SU-DHL-6 (cell line): ENCODE data around the gene ZMIZ1.

Experiments used
- H2AFZ ChIP-seq: fragments of 200-600 bp; sonication (generic); 2 replicates; pipeline ENCODE4 v1.6.1; 2014; ENCODE audit warnings: low read depth, mild to moderate bottlenecking, moderate library complexity, mixed read lengths, antibody characterized with exemption, low read length; ENCODE audit not compliant: severe bottlenecking
- H3F3A ChIP-seq: fragments of 200-600 bp; shearing (Covaris generic); 2 replicates; pipeline ENCODE4 v1.6.0; 2016; ENCODE audit warnings: antibody characterized with exemption, mild to moderate bottlenecking; ENCODE audit not compliant: insufficient read depth
- H3K27ac ChIP-seq: fragments of 200-600 bp; sonication (generic); 2 replicates; pipeline ENCODE4 v1.5.1; 2016; ENCODE audit warnings: low read depth, mild to moderate bottlenecking, low read length, moderate library complexity, mixed read lengths
- H3K27me3 ChIP-seq: fragments of 200-600 bp; sonication (generic), shearing (Covaris generic); 2 replicates; pipeline ENCODE4 v1.6.0; 2014; ENCODE audit warnings: mild to moderate bottlenecking, low read length
- H3K36me3 ChIP-seq: fragments of 200-600 bp; sonication (generic); 2 replicates; pipeline ENCODE4 v1.6.1; 2014; ENCODE audit warnings: mild to moderate bottlenecking, low read length, mixed read lengths
- H3K4me2 ChIP-seq: fragments of 300-600, 200-600 bp; shearing (Covaris generic), sonication (generic); 2 replicates; pipeline ENCODE4 v1.6.0; 2014; ENCODE audit warnings: low read length, low read depth, mild to moderate bottlenecking; ENCODE audit not compliant: poor library complexity, severe bottlenecking
- H3K4me3 ChIP-seq: fragments of 200-600 bp; sonication (generic); 2 replicates; pipeline ENCODE4 v1.5.1; 2014; ENCODE audit warnings: antibody characterized with exemption, low read length, mild to moderate bottlenecking, mixed read lengths; ENCODE audit not compliant: insufficient read depth, poor library complexity, severe bottlenecking
- H3K79me2 ChIP-seq: fragments of 200-600 bp; sonication (generic); 2 replicates; pipeline ENCODE4 v1.6.1; 2014; ENCODE audit warnings: mild to moderate bottlenecking, low read length, moderate library complexity; ENCODE audit not compliant: insufficient read depth
- H3K9ac ChIP-seq: fragments of 200-600 bp; sonication (generic); 2 replicates; pipeline ENCODE4 v1.7.0; 2014; ENCODE audit warnings: mild to moderate bottlenecking, low read length
- H3K9me2 ChIP-seq: fragments of 200-600 bp; sonication (generic); replicated peaks from 2 replicates; pipeline ENCODE4 v1.6.1; 2014; ENCODE audit warnings: low read length; ENCODE audit not compliant: insufficient read depth
- H3K9me3 ChIP-seq: fragments of 200-600 bp; sonication (generic); 2 replicates; pipeline ENCODE4 v1.6.1; 2014; ENCODE audit warnings: low read length, mixed read lengths; ENCODE audit not compliant: insufficient read depth
- H4K20me1 ChIP-seq: fragments of 200-600 bp; sonication (generic); 2 replicates; pipeline ENCODE4 v1.6.1; 2014; ENCODE audit warnings: low read depth, mild to moderate bottlenecking, antibody characterized with exemption, low read length, moderate library complexity, mixed read lengths
- EZH2phosphoT487 ChIP-seq: fragments of 200-600 bp; sonication (generic), shearing (Covaris generic); conservative IDR thresholded peaks from 2 replicates; pipeline ENCODE4 v1.6.1; 2018; ENCODE audit warnings: mild to moderate bottlenecking, antibody characterized with exemption, low read length, moderate library complexity, mixed read lengths
- TF ChIP-seq, protein P1 (sequence below): fragments of 200-600 bp; sonication (generic); IDR thresholded peaks from one replicate; pipeline ENCODE4 v1.5.1; 2017; ENCODE audit warnings: antibody characterized with exemption, mild to moderate bottlenecking, low read length, moderate library complexity; ENCODE audit not compliant: insufficient read depth, poor library complexity, severe bottlenecking

Gene ZMIZ1

GRCh38 chr10:79111427-79111826 is 42.7 kb downstream of the ZMIZ1 start:
- H3K79me2 ChIP-seq = no peaks in the 10 kb centered on the region
- TF ChIP-seq, protein P1, sequence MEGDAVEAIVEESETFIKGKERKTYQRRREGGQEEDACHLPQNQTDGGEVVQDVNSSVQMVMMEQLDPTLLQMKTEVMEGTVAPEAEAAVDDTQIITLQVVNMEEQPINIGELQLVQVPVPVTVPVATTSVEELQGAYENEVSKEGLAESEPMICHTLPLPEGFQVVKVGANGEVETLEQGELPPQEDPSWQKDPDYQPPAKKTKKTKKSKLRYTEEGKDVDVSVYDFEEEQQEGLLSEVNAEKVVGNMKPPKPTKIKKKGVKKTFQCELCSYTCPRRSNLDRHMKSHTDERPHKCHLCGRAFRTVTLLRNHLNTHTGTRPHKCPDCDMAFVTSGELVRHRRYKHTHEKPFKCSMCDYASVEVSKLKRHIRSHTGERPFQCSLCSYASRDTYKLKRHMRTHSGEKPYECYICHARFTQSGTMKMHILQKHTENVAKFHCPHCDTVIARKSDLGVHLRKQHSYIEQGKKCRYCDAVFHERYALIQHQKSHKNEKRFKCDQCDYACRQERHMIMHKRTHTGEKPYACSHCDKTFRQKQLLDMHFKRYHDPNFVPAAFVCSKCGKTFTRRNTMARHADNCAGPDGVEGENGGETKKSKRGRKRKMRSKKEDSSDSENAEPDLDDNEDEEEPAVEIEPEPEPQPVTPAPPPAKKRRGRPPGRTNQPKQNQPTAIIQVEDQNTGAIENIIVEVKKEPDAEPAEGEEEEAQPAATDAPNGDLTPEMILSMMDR = no peak
- no peak for TF ChIP-seq EZH2phosphoT487
- no peak overlapping the region for H2AFZ ChIP-seq
- no peaks in the 10 kb centered on the region for H4K20me1 ChIP-seq
- H3K36me3 ChIP-seq = no peaks in the 10 kb centered on the region
- no peak overlapping the region for H3K4me2 ChIP-seq
- no peak overlapping the region for H3K4me3 ChIP-seq
- H3K9me3 ChIP-seq = no peaks in the 10 kb centered on the region
- H3K27ac ChIP-seq = no peak overlapping the region
- no peak overlapping the region for H3K9ac ChIP-seq
- H3K27me3 ChIP-seq = no peaks in the 10 kb centered on the region
- H3F3A ChIP-seq = no peaks in the 10 kb centered on the region
- H3K9me2 ChIP-seq = no peaks in the 10 kb centered on the region

GRCh38 chr10:79111846-79112614 is 43.3 kb downstream of the ZMIZ1 start:
- H2AFZ ChIP-seq = no peak overlapping the region
- no peaks in the 10 kb centered on the region for H3K79me2 ChIP-seq
- H3F3A ChIP-seq = no peaks in the 10 kb centered on the region
- H3K9me2 ChIP-seq = no peaks in the 10 kb centered on the region
- H3K4me3 ChIP-seq = no peak overlapping the region
- H3K27me3 ChIP-seq = no peaks in the 10 kb centered on the region
- H3K4me2 ChIP-seq = no peak overlapping the region
- no peak overlapping the region for H3K9ac ChIP-seq
- TF ChIP-seq, protein P1 = no peak
- TF ChIP-seq EZH2phosphoT487 = no peak
- H4K20me1 ChIP-seq = no peaks in the 10 kb centered on the region
- H3K27ac ChIP-seq = no peak overlapping the region
- no peaks in the 10 kb centered on the region for H3K9me3 ChIP-seq
- H3K36me3 ChIP-seq = no peaks in the 10 kb centered on the region

- Histone ChIP-seq H3K27me3 (no peaks in the 10 kb centered on the region), H3K4me3 (no peak overlapping the region), H3K36me3 (no peaks in the 10 kb centered on the region), H3F3A (no peaks in the 10 kb centered on the region), H3K9me3 (no peaks in the 10 kb centered on the region), H3K79me2 (no peaks in the 10 kb centered on the region), H3K4me2 (no peak overlapping the region), H2AFZ (no peak overlapping the region), H4K20me1 (no peaks in the 10 kb centered on the region), H3K9me2 (no peaks in the 10 kb centered on the region), H3K9ac (no peak overlapping the region), H3K27ac (no peak overlapping the region)
- TF ChIP-seq EZH2phosphoT487 = no peak
- TF ChIP-seq, protein P1 = no peak
Measured at GRCh38 chr10:79112881-79113431, 44.2 kb downstream of the ZMIZ1 start.
